ENCODE data around the gene PRTN3. TPM values are rescaled to one million over a fixed set of nuclear protein-coding genes. Genes with fewer than 3 reads are reported as not detected.

PRTN3 gene
- total RNA-seq, 1 experiment from 2014 or later: 0.16 TPM

GRCh38 chr19:803099-803561 lies 37.7 kb upstream of the PRTN3 start:
- DNase-seq (ENCODE audit: low spot score): no peak

GRCh38 chr19:803686-804418 lies 36.9 kb upstream of the PRTN3 start:
- no peak for DNase-seq (ENCODE audit: low spot score)

GRCh38 chr19:804419-805165 lies 36.2 kb upstream of the PRTN3 start:
- DNase-seq (ENCODE audit: low spot score): no peak

- no peak for DNase-seq (ENCODE audit: low spot score)
These were observed 35.6 kb upstream of the PRTN3 start for GRCh38 chr19:805166-805551.

GRCh38 chr19:805600-806550 lies 34.9 kb upstream of the PRTN3 start:
- DNase-seq (ENCODE audit: low spot score): no peak

- no peak for DNase-seq (ENCODE audit: low spot score)
These were observed 33.9 kb upstream of the PRTN3 start for GRCh38 chr19:806815-807421.

GRCh38 chr19:807627-808422 lies 33.0 kb upstream of the PRTN3 start:
- no peak for DNase-seq (ENCODE audit: low spot score)

GRCh38 chr19:808423-808775 lies 32.4 kb upstream of the PRTN3 start:
- DNase-seq (ENCODE audit: low spot score): no peak

GRCh38 chr19:810077-810855 lies 30.5 kb upstream of the PRTN3 start:
- DNase-seq (ENCODE audit: low spot score): no peak

- DNase-seq (ENCODE audit: low spot score): no peak
These were observed 29.8 kb upstream of the PRTN3 start for GRCh38 chr19:810883-811489.

GRCh38 chr19:811506-812048 lies 29.2 kb upstream of the PRTN3 start:
- no peak for DNase-seq (ENCODE audit: low spot score)

- DNase-seq (ENCODE audit: low spot score): no peak
These were observed 28.6 kb upstream of the PRTN3 start for GRCh38 chr19:812049-812746.

- DNase-seq (ENCODE audit: low spot score): no peak
These were observed 28.0 kb upstream of the PRTN3 start for GRCh38 chr19:812747-813218.

- no peak for DNase-seq (ENCODE audit: low spot score)
These were observed 27.3 kb upstream of the PRTN3 start for GRCh38 chr19:813219-814151.

- DNase-seq (ENCODE audit: low spot score): no peak
These were observed 26.4 kb upstream of the PRTN3 start for GRCh38 chr19:814152-815078.

GRCh38 chr19:815079-815774 lies 25.6 kb upstream of the PRTN3 start:
- DNase-seq (ENCODE audit: low spot score): no peak

Data from A172 (cell line).